CD4-positive, alpha-beta T cell treated with Interferon gamma for 1 hour (primary cell): Measurements from ENCODE around the gene P3H1.
A peak's percentile ranks its signal among the peaks of the same experiment; 100 is the strongest.
"Not testable (repeated sequence)": the region's sequence is repeated elsewhere in the genome, so short reads cannot be mapped to it uniquely, and the experiment has no call there.

ENCODE experiments used
- DNase-seq: peaks from one replicate; pipeline ENCODE4 v3.0.0-alpha.2; 2020

The P3H1 gene, protein sequence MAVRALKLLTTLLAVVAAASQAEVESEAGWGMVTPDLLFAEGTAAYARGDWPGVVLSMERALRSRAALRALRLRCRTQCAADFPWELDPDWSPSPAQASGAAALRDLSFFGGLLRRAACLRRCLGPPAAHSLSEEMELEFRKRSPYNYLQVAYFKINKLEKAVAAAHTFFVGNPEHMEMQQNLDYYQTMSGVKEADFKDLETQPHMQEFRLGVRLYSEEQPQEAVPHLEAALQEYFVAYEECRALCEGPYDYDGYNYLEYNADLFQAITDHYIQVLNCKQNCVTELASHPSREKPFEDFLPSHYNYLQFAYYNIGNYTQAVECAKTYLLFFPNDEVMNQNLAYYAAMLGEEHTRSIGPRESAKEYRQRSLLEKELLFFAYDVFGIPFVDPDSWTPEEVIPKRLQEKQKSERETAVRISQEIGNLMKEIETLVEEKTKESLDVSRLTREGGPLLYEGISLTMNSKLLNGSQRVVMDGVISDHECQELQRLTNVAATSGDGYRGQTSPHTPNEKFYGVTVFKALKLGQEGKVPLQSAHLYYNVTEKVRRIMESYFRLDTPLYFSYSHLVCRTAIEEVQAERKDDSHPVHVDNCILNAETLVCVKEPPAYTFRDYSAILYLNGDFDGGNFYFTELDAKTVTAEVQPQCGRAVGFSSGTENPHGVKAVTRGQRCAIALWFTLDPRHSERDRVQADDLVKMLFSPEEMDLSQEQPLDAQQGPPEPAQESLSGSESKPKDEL

DNA sequence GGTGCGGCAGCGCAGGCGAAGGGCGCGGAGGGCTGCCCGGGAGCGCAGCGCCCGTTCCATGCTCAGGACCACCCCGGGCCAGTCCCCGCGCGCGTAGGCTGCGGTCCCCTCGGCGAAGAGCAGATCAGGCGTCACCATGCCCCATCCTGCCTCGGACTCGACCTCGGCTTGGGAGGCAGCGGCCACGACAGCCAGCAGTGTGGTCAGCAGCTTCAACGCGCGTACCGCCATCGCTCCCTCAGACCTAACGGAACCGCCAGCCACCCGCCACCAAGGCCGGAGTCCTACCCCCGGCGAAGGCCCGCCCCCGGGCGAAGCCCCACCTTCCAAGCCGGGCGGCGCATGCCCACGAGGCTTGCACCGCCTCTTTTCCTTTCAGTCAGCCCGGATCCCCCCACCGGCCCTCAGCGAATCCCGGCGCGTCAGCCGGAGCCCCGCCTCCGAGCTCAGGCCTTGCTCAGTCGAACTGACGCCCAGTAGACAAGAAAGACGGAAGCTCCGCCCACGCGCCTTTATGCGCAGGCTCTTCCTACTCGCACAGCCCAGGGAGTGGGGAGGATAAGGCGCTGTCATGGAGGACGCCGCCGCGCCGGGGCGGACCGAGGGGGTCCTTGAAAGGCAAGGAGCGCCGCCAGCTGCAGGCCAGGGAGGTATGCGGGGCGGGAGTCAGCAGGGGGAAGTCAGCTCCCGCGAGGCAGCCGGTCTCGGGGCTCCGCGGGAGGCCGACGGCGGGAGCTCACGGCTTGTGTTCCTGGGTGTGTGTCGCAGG lies at the start of gene P3H1, which contains the start of gene C1orf50:
TSS of gene P3H1 (minus strand) at position 288 of the 769 bp plus-strand sequence. CDS start at position 231, 57 bp downstream.
TSS of gene C1orf50 (plus strand) at position 509 of the 769 bp plus-strand sequence. CDS start at position 572, 63 bp downstream.
- peak; percentile 100 for DNase-seq

DNA sequence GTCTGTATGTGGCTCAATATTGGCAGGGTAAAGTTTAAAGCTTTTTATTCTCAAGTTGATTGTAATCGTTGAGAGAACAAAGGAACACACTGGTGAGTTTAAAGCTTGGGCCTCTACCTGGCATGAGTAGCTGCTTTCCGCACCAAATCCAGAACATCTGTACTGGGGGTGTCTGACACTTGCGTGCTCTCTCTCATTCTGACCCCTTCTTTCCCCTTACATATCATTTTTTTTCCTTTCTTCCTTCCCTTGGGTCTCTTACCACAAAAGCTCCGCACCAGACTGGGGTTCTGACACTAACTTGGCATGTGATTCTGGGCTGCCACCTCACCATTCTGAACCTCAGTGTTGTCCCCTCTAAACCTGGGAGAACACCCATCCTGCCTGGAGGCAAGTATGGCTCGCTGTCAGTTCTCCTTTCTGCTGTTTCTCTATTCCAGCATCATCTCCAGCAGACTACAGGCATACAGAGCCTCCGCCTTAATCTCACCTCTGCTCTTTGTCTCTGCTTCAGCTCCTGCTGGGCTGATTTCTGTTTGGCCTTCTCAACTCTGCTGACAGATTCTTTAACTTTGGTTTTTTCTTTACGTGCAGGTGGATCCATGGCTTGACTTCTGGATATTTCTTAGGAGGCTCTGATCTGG lies 49.2 kb upstream of the P3H1 start:
- no peak for DNase-seq

DNA sequence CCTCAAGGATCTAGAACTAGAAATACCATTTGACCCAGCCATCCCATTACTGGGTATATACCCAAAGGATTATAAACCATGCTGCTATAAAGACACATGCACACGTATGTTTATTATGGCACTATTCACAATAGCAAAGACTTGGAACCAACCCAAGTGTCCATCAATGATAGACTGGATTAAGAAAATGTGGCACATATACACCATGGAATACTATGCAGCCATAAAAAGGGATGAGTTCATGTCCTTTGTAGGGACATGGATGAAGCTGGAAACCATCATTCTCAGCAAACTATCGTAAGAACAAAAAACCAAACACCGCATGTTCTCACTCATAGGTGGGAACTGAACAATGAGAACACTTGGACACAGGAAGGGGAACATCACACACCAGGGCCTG lies 48.0 kb upstream of the P3H1 start:
- DNase-seq: not testable (repeated sequence)

DNA sequence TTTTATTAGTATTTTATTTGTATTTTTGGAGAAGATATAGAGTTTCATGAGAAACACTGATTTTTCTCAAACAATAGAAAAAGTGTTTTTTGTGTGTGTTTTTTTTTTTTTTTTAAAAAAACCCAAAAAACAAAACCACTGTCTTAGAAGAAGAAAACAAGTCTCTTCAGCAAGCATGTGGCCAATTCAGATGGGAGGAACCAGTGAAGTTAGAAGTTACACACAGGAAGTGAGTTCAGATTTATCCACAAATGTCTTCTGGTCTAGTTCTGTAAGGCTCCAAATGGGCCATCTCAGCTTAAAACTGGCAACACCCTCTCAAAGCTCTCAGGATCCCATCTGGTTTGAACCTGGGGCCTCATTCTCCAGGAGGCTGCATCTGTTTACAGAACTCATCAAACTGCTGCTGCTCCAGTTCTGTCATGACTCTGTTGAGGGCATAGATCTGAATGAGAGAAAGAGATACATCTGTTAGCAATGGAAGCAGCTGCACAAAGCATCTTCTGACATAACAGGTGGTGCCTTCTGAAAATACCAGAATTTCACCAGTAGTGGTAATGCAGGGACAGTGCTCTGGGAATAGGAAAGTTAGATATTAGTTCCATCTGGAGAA lies 40.3 kb upstream of the P3H1 start:
- no peak for DNase-seq

DNA sequence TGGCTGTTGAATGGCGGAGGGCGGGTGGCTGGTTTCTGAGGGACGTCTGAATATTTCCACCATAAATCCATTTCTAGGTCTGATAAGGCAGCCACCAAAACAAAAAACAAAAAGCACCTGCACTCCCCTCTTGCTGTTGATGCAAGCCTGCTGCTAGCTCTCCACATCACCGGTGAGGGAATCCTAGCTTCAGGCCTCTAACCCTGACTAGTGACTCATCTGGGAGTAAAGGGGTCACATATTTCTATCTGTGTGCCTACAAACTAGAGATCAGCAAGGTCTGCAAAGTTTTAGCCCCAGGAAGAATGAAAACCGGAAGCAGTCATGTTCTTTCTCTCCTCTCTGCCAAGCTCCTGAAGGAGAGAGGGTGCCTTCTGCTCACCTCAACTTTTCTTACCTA lies 39.8 kb upstream of the P3H1 start:
- no peak for DNase-seq

DNA sequence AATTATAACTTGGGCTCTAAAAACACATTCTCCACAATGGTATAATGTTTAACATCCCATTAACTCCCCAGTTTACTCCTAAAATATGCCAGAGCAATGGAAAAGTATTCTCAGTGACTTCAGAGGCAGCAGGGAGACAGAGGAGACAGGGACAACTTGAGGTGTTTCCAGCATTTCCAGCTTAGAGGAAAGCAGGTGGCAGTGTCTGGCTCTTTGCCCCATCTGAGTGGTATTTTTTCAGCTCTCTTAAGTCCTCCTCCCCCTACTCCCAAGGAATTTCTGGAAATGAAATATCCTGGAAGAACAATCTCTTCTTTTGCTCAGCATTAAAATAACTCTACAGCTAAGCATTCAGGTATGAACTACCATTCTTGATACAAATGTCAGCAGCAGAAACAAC lies 39.3 kb upstream of the P3H1 start:
- no peak for DNase-seq

DNA sequence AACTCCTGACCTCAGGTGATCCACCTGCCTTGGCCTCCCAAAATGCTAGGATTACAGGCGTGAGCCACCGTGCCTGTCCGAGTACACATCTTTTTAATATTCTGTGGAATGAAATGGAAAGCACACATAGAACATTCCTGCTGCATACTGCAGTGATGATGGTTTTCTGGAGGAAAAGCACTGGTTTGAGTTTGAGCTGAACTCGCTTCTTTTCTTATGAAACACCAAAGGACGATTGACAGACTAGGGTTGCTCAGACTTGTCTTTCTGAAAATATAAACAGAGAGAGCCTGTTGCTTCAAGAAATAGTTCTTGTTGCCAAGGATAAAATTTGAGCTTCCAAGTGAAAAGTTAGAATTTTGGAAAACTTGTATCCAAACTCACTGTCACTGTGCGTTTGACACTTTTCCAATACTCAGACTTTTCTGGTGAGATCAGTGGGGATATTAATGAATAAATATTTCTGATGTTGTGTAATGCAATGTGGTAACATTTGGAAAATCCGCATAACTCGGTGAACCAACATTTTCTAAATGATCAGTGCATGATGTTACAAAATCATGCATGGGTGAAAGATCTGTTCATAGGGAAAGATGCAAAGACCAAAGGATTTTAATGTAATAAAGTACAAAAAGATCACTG lies 35.1 kb upstream of the P3H1 start:
- DNase-seq: no peak

DNA sequence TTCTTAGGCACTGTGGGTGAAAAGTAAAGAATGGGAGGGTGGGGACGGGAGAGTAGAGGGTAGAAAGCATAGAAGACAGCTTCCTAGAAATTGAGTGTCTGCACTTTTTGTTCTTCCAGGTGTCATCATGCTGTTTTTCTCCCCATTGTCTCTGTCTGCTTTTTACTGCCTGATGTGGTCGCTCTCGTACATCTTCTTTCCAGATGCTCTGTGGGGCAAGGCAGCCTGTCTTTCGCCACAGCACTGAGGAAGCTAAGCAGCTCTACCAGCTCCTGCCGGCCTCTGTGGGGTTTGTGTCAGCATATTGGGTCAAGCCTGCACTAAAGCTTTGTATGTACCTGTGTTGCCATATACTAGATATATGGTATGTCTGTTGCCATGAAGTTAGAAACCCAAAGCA lies 31.2 kb upstream of the P3H1 start:
- DNase-seq: no peak

DNA sequence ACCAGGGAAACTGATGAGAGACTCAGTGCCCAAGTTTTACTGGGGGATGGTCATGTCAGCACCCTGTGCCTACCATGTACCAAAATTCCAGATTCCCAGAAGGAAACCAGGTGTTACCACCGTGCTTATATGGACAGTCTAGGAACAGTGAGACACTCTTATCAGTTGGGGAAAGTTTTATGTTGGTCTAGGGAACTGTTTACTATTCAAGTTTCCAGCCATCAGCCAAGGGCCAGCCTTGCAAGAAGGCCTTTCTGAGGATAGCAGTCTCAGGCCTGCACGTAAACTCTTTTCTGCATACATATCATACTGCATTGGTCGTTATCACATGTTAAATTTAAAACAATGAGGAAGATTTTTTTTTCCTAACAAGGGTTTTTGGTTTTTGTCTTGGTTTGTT lies 30.6 kb upstream of the P3H1 start:
- no peak for DNase-seq

DNA sequence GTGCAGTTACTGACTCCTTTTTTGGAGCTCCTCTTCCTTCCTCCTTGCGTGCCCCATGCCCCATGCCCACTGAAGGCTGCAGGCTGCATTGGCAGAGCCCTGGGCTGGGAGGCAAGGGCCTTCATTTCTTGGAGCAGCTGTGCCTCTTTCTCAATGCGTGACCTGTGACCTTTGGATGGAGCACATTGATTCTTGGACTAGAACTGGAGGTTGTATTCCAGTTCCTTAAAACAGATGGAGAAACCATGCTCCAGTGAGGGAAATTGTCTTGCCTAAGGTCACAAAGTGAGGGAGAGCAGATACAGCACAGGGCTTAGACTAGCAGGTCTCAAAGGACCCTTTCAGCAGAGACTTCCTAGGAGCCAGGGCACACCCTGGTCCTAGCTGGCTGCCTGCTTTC lies 27.0 kb upstream of the P3H1 start:
- no peak for DNase-seq

DNA sequence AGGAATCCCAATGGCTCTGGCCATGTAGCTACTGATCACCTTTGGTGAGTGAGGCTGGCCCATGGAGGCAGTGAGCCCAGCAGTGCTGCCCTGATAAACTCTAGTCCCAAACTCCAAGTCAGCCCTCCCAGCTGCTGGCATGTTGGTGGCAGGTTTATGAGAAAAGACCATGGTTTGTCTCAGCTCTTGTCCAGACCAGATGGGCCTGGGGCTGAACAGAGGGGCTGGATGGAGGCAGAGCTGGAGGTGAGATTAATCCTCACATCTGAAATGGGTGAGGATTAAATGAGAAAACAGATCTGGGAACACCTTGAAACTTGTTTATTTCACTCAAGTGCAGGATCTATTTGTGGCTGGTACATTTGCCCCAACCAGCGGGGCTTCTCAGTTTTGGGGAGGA lies 21.2 kb upstream of the P3H1 start:
- DNase-seq: no peak

DNA sequence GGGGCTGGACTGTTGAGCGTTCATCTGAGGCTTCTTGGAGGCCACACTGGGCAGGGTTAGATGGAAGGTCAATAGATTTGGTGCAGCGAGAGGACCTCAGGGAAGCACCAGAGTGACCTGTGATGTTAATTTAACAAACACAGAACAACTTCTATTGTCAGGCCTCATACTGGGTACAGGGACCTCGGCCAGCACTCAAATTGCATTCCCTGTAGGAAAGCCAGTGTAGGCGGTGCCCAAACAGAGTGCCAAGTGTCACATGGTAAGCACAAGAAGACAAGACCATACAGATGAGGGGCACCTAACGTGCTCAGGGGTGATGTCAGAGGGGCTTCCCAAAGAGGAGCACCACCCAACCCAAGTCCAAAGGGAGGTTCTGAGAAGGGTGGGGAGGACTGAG lies 19.3 kb upstream of the P3H1 start:
- DNase-seq: no peak

DNA sequence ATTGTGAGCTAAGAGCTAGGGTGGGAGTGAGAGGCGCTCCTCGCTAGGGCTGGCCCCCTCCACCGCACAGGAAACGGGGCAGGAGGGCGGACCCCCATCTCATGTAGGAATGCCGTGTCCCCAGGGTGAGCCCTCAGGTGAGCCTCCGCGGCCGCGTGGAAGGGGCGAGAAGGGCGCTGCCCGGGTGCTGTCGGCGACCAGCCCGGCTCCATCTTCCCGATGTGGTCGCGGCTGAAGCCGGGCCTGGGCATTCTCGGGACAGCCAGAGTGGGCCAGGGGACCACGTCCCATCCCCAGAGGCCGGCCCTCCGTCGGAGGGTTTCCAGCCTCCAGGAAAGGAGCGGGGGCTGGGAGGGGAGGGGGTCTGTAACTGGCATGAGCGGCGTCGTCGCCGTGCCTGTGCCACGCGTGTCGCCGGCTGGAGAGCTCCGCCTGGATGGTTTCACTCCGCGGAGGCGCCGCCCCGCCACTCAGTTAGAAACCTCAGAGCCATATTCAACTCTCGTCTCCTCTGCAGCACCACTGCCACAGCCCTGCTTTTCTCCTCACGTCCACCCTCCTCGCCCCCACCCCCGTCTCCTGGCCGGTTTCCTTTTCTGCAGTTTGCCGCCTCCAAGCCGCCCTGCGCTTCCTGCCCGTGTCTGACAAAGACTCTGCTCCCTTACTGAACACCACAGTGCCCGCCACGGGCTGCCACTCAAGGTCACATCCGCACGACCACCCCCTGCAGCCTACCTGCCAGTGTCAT lies 18.3 kb upstream of the P3H1 start, which contains the start of gene TMEM269:
TSS of gene TMEM269 (plus strand) at position 46 of the 748 bp plus-strand sequence. CDS start 4,903 bp downstream, outside the sequence.
- peak; percentile 15 for DNase-seq

DNA sequence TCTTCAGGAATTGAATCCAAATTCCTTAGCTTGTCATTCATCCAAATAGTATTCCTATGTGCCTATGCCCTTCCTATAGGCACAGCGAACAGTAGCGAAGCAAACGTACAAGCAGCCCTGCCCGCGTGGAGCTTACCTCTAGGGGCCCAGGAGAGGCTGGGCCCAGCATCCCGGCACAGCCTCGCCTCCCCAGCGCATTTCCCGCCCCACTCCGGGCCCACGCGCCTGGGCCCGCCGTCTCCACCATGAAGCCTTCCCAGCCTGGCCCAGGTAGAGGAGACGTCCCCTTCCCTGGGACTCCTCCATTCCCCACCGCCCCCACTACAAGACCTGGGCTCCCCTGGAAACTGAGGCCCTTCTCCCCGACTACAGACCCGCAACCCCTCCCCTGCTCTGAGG lies 17.7 kb upstream of the P3H1 start:
- no peak for DNase-seq

DNA sequence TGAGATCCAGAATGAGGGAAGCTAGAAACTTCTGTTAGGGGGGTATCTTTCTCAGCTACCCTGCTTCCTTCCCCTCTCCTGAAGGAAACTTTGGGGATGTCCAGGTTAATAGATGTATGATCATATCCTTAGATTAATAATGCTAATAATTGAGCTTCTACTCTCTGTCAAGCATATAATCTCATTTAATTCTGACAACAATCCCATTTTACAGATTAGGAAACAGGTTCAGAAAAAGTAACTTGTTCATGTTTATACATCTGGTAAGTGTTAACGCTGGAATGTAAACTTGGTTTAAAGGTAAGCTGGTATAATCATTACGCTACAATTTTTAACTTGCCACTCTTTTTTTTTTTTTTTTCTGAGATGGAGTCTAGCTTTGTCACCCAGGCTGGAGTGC lies 16.3 kb upstream of the P3H1 start:
- DNase-seq: no peak

DNA sequence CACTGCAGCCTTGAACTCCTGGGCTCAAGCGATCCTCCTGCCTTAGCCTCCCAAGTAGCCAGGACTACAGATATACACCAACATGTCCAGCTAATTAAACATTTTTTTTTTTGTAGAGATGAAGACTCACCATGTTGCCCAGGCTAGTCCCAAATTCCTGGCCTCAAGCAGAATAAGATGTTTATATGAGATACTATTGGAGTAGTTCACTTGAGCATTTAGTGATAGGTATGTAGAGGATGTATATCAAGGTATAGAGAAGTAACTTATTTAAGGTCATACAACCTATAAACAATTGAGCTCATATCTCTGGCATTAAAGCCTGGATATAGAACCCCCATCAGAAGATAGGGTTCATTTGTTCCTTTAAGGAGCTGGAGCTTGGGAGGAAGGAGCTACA lies 13.3 kb upstream of the P3H1 start:
- no peak for DNase-seq

DNA sequence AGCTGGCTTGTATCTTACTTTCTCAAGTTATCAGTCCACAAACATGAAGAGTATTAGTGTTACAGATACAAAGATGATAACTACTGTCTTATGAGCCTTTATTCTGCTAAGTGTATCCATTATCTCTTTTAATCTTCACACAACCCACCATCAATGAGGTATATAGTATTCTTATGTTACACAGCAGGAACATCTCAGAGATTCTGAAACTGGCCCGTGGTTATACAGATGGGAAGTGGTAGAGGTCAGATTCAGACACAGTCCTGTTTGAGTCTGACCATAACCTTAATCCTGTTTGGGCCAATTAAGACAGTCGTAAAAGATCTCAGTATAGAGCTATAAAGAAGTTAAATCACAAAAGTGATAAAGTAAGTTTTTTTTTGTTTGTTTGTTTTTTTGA lies 12.9 kb upstream of the P3H1 start:
- DNase-seq: no peak

DNA sequence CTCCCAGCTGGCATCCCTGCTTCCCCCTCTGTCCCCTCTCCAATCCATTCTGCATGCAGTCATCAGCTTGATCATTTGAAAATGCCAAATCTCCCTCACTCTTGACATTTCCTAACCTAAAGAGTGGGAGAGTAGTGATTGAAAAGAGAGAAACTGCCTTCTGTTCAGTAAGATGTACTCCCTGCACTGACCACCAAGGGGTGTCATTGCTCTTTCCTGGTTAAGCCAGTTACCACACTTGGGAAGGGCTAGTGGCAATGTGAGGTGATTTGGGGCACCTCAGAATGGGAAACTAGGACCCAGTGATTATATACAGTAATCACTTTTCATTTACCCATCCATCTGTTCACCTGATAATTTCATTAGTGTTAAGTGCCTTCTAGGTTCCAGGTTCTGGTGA lies 11.0 kb upstream of the P3H1 start:
- no peak for DNase-seq

DNA sequence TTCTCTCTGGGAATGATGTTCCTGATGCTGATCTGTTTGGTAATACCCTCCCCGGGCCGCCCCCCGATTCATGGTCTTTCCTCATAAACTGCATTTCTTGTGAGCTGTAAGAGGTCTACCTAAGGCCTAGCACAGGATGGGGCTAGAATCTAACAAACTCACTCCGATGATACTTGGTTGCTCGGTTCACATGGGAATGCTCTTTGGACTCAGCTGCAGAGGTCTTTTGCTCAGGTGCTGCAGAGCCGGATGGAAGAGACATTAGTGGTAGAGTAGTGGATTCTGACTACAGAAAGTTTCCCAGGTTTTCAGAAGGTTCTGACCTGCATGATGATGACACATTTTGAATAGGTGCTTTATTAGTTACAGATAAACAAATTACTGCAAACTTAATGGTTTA lies 9.7 kb upstream of the P3H1 start:
- no peak for DNase-seq

DNA sequence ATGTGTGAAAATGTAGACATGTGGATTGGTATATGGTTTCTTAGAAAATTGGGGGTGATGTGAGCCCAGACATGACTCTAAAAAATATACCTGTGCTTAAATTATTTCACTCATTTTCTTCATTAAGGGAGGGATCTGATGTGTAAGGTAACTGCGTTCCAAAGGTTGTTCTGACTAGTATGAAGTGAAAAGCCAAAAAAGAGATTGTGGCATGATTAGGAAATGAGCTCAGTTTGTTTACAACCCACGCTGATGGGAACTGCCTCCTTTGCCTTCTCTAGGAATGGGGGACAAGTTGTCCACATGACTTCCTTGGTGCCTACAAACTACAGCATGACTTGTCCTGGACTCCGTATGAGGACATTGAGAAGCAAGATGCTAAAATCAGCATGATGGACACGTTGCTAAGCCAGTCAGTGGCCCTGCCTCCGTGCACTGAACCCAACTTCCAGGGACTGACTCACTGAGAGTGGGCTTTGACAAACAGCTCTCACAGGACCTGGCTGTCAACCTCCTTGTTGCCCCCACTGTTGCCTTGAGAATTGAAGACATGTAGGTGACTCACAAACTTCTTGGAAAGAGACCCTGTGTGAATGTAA lies 8.2 kb upstream of the P3H1 start:
- no peak for DNase-seq

DNA sequence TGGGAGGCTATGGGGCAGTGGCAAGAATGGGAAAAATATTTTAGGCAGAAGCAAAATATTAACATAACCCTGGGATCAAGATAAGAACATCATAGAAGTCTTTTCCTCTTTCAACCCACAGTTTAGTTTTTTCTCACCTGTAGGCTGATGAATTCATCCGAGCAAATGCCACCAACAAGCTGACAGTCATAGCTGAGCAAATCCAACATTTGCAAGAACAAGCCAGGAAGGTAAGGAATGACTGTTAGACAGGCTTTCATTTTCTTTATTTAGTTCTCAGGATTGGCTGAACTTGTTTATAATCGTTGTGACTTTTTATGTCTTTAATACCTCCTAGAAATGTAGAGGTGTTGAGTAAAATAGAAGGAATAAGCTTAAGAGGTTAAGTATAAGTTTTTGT lies 6.6 kb upstream of the P3H1 start:
- DNase-seq: no peak
